ENCODE results near the gene MYO1C. TPM values are rescaled to one million over a fixed set of nuclear protein-coding genes. Genes with fewer than 3 reads are reported as not detected.

MYO1C gene
- total RNA-seq, 1 experiment from 2014 or later = 227 TPM

DNA sequence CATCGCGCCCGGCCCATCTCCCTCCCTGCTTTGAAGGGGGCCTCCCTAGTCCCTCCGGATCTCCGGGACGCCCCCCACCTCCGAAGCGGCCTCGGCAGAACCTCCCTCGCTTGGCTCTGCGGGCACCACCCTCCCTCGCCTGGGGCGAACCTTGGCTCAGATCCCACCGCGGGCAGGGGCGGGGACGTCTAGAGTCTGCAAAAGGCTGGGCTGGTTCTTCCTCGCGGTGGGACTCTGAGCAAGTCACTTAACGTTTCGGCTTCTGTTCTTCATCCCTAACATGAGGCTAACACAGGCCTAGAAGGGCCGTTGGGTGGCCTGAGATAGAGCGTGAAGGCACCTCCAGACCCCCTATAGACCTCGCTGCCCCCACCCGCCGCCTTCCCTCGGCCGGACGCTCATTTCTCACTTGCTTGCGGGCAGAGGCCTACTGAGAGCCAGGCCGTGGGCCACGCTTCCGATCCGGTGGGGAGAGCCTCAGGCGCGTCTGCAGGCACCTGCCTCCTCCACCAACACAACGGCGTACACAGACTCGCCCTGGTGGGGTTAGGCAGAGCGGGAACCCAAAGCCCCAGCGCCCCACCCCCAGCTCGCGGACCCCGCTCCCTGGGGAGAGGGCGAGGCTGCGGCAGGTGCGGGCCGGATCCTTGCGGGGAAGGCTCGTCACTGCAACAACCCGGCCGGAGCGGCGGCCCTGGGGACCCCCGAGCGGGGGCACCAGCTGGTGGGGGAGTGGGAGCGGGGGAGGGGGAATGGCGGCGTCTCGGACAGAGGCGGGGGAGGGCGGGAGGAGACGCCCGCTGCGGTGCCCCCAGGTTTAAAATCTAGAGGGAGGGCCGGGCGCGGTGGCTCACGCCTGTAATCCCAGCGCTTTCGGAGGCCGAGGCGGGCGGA, 5.4 kb downstream of the MYO1C start (continued):
- TF ChIP-seq, protein P1, sequence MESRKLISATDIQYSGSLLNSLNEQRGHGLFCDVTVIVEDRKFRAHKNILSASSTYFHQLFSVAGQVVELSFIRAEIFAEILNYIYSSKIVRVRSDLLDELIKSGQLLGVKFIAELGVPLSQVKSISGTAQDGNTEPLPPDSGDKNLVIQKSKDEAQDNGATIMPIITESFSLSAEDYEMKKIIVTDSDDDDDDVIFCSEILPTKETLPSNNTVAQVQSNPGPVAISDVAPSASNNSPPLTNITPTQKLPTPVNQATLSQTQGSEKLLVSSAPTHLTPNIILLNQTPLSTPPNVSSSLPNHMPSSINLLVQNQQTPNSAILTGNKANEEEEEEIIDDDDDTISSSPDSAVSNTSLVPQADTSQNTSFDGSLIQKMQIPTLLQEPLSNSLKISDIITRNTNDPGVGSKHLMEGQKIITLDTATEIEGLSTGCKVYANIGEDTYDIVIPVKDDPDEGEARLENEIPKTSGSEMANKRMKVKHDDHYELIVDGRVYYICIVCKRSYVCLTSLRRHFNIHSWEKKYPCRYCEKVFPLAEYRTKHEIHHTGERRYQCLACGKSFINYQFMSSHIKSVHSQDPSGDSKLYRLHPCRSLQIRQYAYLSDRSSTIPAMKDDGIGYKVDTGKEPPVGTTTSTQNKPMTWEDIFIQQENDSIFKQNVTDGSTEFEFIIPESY (IDR thresholded peaks at IDR 0.05; ENCODE audit: extremely low read depth, insufficient replicate concordance, low read length) = no peak
- TF ChIP-seq MAX (IDR thresholded peaks at IDR 0.05) (peak; percentile 30; the same call in 1 of the 2 replicates), CEBPB (IDR thresholded peaks at IDR 0.05; ENCODE audit: low read depth) (no peak)

- Histone ChIP-seq H2AFZ (ENCODE audit: low read depth, low read length, poor library complexity, severe bottlenecking) (no peak overlapping the region), H3K27me3 (ENCODE audit: insufficient read depth, low read length) (no peaks in the 10 kb centered on the region), H3K27ac (ENCODE audit: low read depth, low read length) (peak overlapping the region; percentile 99), H3K36me3 (ENCODE audit: control insufficient read depth in 1 of 2, insufficient read depth in 2 of 2, low read length in 2 of 2) (peaks cover 14 to 22% of the 10 kb centered on the region in 2 experiments; a peak in 3 of 4 replicates), H3K4me1 (ENCODE audit: control insufficient read depth in 1 of 2, insufficient read depth in 2 of 2, low read length in 2 of 2) (peaks cover 24 to 59% of the 10 kb centered on the region in 2 experiments), H4K20me1 (ENCODE audit: insufficient read depth) (no peaks in the 10 kb centered on the region), H3K4me3 (replicated peaks in 1 of 2; ENCODE audit: low read depth in 1 of 2, low read length in 2 of 2) (peak overlapping the region; percentile 70 to 71), H3K9me2 (ENCODE audit: insufficient read depth) (no peaks in the 10 kb centered on the region), H3K9ac (ENCODE audit: low read length) (peak overlapping the region; percentile 95), H3K4me2 (ENCODE audit: low read length) (peak overlapping the region; percentile 99), H3K9me3 (ENCODE audit: control insufficient read depth in 1 of 2, insufficient read depth in 1 of 2, low read depth in 1 of 2, low read length in 2 of 2) (no peaks in the 10 kb centered on the region), H3K79me2 (ENCODE audit: insufficient read depth, low read length) (peaks cover 54% of the 10 kb centered on the region)
- ATAC-seq = peak; percentile 32
- ChIA-PET POLR2A (interaction anchor here (1.2 kb wide), 1 partner anchor 23 kb away, joined by 9 read pairs; no protein-coding TSS in a partner anchor), RAD21 (ENCODE audit: low non-redundant PET in 1 of 2, low total read pairs in 2 of 2, uncharacterized antibody in 2 of 2, unreplicated experiment in 2 of 2) (no interaction called here), CTCF (interaction anchor here (0.8 to 1.4 kb wide), 2 partner anchors 31 to 120 kb away, joined by 3 to 5 read pairs; partner anchors contain the start of gene INPP5K)
- DNase-seq (ENCODE audit: low read depth, low spot score) = no peak
- BruUV-seq (replicated peaks) = TSS peak; percentile 48
- intact Hi-C loops (cut with micrococcal nuclease) = loop anchor here (10.0 kb wide), 1 partner anchor 149 kb away; no protein-coding TSS in a partner anchor
- peak; percentile 66 for TF ChIP-seq ZFX (IDR thresholded peaks at IDR 0.05)
- TF ChIP-seq POLR2AphosphoS5 (IDR thresholded peaks at IDR 0.05; ENCODE audit: low read depth, low read length) = peak; percentile 40; the same call in 1 of the 2 replicates
- no peak; the same call in 1 of the 2 replicates for TF ChIP-seq ELF1 (IDR thresholded peaks at IDR 0.05; ENCODE audit: borderline replicate concordance, low read depth)
- TF ChIP-seq JUND (IDR thresholded peaks at IDR 0.05) = no peak
- peak; percentile 77 for TF ChIP-seq EGR1 (IDR thresholded peaks at IDR 0.05; ENCODE audit: low read depth)
- peak; percentile 54 for TF ChIP-seq MAX (IDR thresholded peaks at IDR 0.05)
These were observed 6.8 kb downstream of the MYO1C start for GRCh38 chr17:1485423-1486376.

Data from HCT116 (cell line).